ENCODE data around the gene LAD1. TPM values are rescaled to one million over a fixed set of nuclear protein-coding genes. Genes with fewer than 3 reads are reported as not detected.

Gene LAD1
- total RNA-seq, 1 experiment from 2014 or later = 30.1 TPM

- TF ChIP-seq, protein P1, sequence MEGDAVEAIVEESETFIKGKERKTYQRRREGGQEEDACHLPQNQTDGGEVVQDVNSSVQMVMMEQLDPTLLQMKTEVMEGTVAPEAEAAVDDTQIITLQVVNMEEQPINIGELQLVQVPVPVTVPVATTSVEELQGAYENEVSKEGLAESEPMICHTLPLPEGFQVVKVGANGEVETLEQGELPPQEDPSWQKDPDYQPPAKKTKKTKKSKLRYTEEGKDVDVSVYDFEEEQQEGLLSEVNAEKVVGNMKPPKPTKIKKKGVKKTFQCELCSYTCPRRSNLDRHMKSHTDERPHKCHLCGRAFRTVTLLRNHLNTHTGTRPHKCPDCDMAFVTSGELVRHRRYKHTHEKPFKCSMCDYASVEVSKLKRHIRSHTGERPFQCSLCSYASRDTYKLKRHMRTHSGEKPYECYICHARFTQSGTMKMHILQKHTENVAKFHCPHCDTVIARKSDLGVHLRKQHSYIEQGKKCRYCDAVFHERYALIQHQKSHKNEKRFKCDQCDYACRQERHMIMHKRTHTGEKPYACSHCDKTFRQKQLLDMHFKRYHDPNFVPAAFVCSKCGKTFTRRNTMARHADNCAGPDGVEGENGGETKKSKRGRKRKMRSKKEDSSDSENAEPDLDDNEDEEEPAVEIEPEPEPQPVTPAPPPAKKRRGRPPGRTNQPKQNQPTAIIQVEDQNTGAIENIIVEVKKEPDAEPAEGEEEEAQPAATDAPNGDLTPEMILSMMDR (conservative IDR thresholded peaks at IDR 0.05) = no peak
- no CpG with 5 or more reads among the region's 9 CpGs for WGBS (ENCODE audit: extremely low coverage, insufficient read length, low lambda C conversion rate)
- Histone ChIP-seq H3K23me2 (ENCODE audit: insufficient read length, low read depth, low read length, poor library complexity, severe bottlenecking) (no peaks in the 10 kb centered on the region), H3K4ac (ENCODE audit: low read depth, low read length) (no peak overlapping the region), H3K79me2 (ENCODE audit: insufficient read depth, low read length) (no peaks in the 10 kb centered on the region), H3K23ac (ENCODE audit: insufficient read length, low read depth, low read length) (no peak overlapping the region), H3K9ac (ENCODE audit: extremely low read depth, insufficient read length, low read length) (no peak overlapping the region), H3K18ac (ENCODE audit: insufficient read length, low read depth, low read length) (no peak overlapping the region), H3K27me3 (ENCODE audit: insufficient read depth, low read length) (no peaks in the 10 kb centered on the region), H3K4me1 (ENCODE audit: insufficient read depth, low read length) (no peaks in the 10 kb centered on the region), H3K14ac (ENCODE audit: insufficient read depth, low read length) (no peak overlapping the region), H2BK20ac (ENCODE audit: low read depth, low read length, poor library complexity, severe bottlenecking) (no peak overlapping the region), H2BK15ac (ENCODE audit: low read depth, low read length) (no peak overlapping the region), H4K8ac (replicated peaks; ENCODE audit: insufficient read length, low read depth, low read length) (no peak overlapping the region), H2AFZ (ENCODE audit: low read length) (no peak overlapping the region), H3K79me1 (ENCODE audit: insufficient read depth, low read depth, low read length, poor library complexity, severe bottlenecking) (no peaks in the 10 kb centered on the region), H3K27ac (ENCODE audit: insufficient read length, low read depth, low read length) (no peak overlapping the region), H3K9me3 (ENCODE audit: control insufficient read depth, low read depth, low read length) (no peaks in the 10 kb centered on the region), H3T11ph (ENCODE audit: low read length) (no peak overlapping the region), H3K56ac (ENCODE audit: insufficient read length, low read depth, low read length) (no peak overlapping the region), H2BK12ac (ENCODE audit: insufficient read length, low read depth, low read length) (no peak overlapping the region), H4K20me1 (ENCODE audit: control insufficient read depth, insufficient read depth, insufficient read length) (no peaks in the 10 kb centered on the region), H4K91ac (ENCODE audit: insufficient read length, low read depth, low read length) (no peak overlapping the region), H3K4me2 (ENCODE audit: insufficient read depth, insufficient read length, low read length) (no peak overlapping the region), H2BK5ac (ENCODE audit: insufficient read length, low read length) (no peak overlapping the region), H4K5ac (ENCODE audit: insufficient read length, low read depth, low read length) (no peak overlapping the region), H2AK5ac (ENCODE audit: insufficient read length, low read length) (no peak overlapping the region), H2BK120ac (ENCODE audit: low read depth, low read length, poor library complexity, severe bottlenecking) (no peak overlapping the region)
- peak overlapping the region in 1 of 3 experiments; percentile 42; a peak in 1 of 7 replicates for H3K27ac Mint-ChIP-seq
- H3K27me3 Mint-ChIP-seq (ENCODE audit: low read depth) = no peaks in the 10 kb centered on the region; the same call in none of the 2 replicates
- no peak overlapping the region for H3K4me3 Mint-ChIP-seq
- H3K9me3 Mint-ChIP-seq = no peaks in the 10 kb centered on the region
- DNase-seq = no peak
- peaks cover 7 to 20% of the 10 kb centered on the region in 2 experiments for H3K4me1 Mint-ChIP-seq
- H3K36me3 Mint-ChIP-seq (ENCODE audit: insufficient read depth in 1 of 3, low read depth in 3 of 3) = no peaks in the 10 kb centered on the region
These were observed 44.8 kb downstream of the LAD1 start for GRCh38 chr1:201354151-201354900.
